DND-41 (cell line): ENCODE data around the gene RGS9.

ENCODE experiments used
- ATAC-seq: fragments of 200-7000 bp; cut with Tn5 transposase; 3 replicates; pipeline ENCODE4 v1.9.1; 2021; ENCODE audit warnings: low read depth; ENCODE audit not compliant: insufficient read depth
- DNase-seq: peaks from one replicate; pipeline ENCODE4 v3.0.0-alpha.2; 2020
- H2AFZ ChIP-seq: 2 replicates; pipeline ENCODE4 v1.6.0; 2012; ENCODE audit warnings: low read depth, low read length
- H3K27ac ChIP-seq: 2 replicates; pipeline ENCODE4 v1.5.1; 2012; ENCODE audit warnings: low read length, inconsistent platforms
- H3K27me3 ChIP-seq: fragments of 200-600 bp; sonication (generic); 2 replicates; pipeline ENCODE4 v1.6.0; 2012; ENCODE audit warnings: low read length, mild to moderate bottlenecking, inconsistent platforms; ENCODE audit not compliant: insufficient read depth, poor library complexity
- H3K36me3 ChIP-seq: 2 replicates; pipeline ENCODE4 v1.5.1; 2012; ENCODE audit warnings: low read length, inconsistent platforms; ENCODE audit not compliant: insufficient read depth
- H3K4me1 ChIP-seq: 2 replicates; pipeline ENCODE4 v1.5.1; 2012; ENCODE audit warnings: mild to moderate bottlenecking, low read length; ENCODE audit not compliant: insufficient read depth
- H3K4me2 ChIP-seq: 2 replicates; pipeline ENCODE4 v1.6.0; 2012; ENCODE audit warnings: mild to moderate bottlenecking, moderate library complexity, low read length, inconsistent platforms; ENCODE audit not compliant: insufficient read depth
- H3K4me3 ChIP-seq, 2 experiments: fragments of 200-600 bp in 1 of 2; shearing (Covaris generic) in 1 of 2; 2 replicates each; pipeline ENCODE4 v1.5.1; 2012 to 2016; ENCODE audit warnings: inconsistent platforms in 2 of 2, low read length in 2 of 2, mild to moderate bottlenecking in 2 of 2, low read depth in 1 of 2, moderate library complexity in 1 of 2
- H3K79me2 ChIP-seq: 2 replicates; pipeline ENCODE4 v1.6.0; 2012; ENCODE audit warnings: low read length, inconsistent platforms; ENCODE audit not compliant: insufficient read depth
- H3K9ac ChIP-seq: 2 replicates; pipeline ENCODE4 v1.6.0; 2012; ENCODE audit warnings: low read depth, mild to moderate bottlenecking, inconsistent platforms, low read length, moderate library complexity
- H3K9me3 ChIP-seq: 2 replicates; pipeline ENCODE4 v1.5.1; 2012; ENCODE audit warnings: low read length, moderate library complexity, mild to moderate bottlenecking, inconsistent platforms; ENCODE audit not compliant: insufficient read depth, severe bottlenecking
- H4K20me1 ChIP-seq: 2 replicates; pipeline ENCODE4 v1.6.0; 2012; ENCODE audit warnings: low read length; ENCODE audit not compliant: insufficient read depth
- CTCF ChIP-seq: IDR thresholded peaks from 2 replicates; pipeline ENCODE4 v1.5.1; 2012; ENCODE audit warnings: borderline replicate concordance, low read length, moderate library complexity, mild to moderate bottlenecking; ENCODE audit not compliant: poor library complexity, severe bottlenecking; ENCODE audit errors: extremely low read depth
- EZH2 ChIP-seq: IDR thresholded peaks from 3 replicates; pipeline ENCODE4 v1.6.1; 2012; ENCODE audit warnings: borderline replicate concordance, low read depth, mild to moderate bottlenecking, moderate library complexity, low read length, inconsistent platforms; ENCODE audit not compliant: severe bottlenecking

The RGS9 gene

GRCh38 chr17:65155622-65156021 lies 18.5 kb downstream of the RGS9 start:
- Histone ChIP-seq H3K27ac (peak overlapping the region; percentile 82), H2AFZ (peak overlapping the region; percentile 9; the same call in 1 of the 2 replicates), H3K79me2 (peaks cover 1% of the 10 kb centered on the region), H3K36me3 (peaks cover 7% of the 10 kb centered on the region; the same call in 1 of the 2 replicates), H3K4me1 (peaks cover 62% of the 10 kb centered on the region), H3K27me3 (no peaks in the 10 kb centered on the region), H3K4me2 (peak overlapping the region; percentile 35), H3K9ac (peak overlapping the region; percentile 37), H3K4me3 (peak overlapping the region in 1 of 2 experiments; percentile 24; a peak in 1 of 4 replicates), H4K20me1 (no peaks in the 10 kb centered on the region), H3K9me3 (no peaks in the 10 kb centered on the region)
- TF ChIP-seq CTCF: no peak
- no peak for TF ChIP-seq EZH2
- DNase-seq: peak; percentile 63
- ATAC-seq: peak; percentile 88

- TF ChIP-seq EZH2: no peak
- TF ChIP-seq CTCF: no peak
- Histone ChIP-seq H3K9ac (peak overlapping the region; percentile 26; the same call in 1 of the 2 replicates), H3K4me3 (no peak overlapping the region), H3K27me3 (no peaks in the 10 kb centered on the region), H3K36me3 (peaks cover 9% of the 10 kb centered on the region; the same call in 1 of the 2 replicates), H3K4me1 (peaks cover 62% of the 10 kb centered on the region), H3K79me2 (no peaks in the 10 kb centered on the region; the same call in 1 of the 2 replicates), H4K20me1 (no peaks in the 10 kb centered on the region), H3K4me2 (no peak overlapping the region), H2AFZ (no peak overlapping the region), H3K9me3 (no peaks in the 10 kb centered on the region), H3K27ac (peak overlapping the region; percentile 82)
- no peak for DNase-seq
- ATAC-seq: no peak
These were observed 19.1 kb downstream of the RGS9 start for GRCh38 chr17:65156185-65156834.

- H3K4me1 ChIP-seq: peaks cover 62% of the 10 kb centered on the region
- DNase-seq (no peak), ATAC-seq (no peak)
- no peak overlapping the region for H3K4me3 ChIP-seq
- H2AFZ ChIP-seq: no peak overlapping the region
- no peak for TF ChIP-seq EZH2
- TF ChIP-seq CTCF: no peak
- no peak overlapping the region for H3K4me2 ChIP-seq
- no peaks in the 10 kb centered on the region for H4K20me1 ChIP-seq
- H3K9ac ChIP-seq: no peak overlapping the region
- H3K27me3 ChIP-seq: no peaks in the 10 kb centered on the region
- H3K27ac ChIP-seq: peak overlapping the region; percentile 82
- peaks cover 9% of the 10 kb centered on the region; the same call in 1 of the 2 replicates for H3K36me3 ChIP-seq
- H3K9me3 ChIP-seq: no peaks in the 10 kb centered on the region
- H3K79me2 ChIP-seq: no peaks in the 10 kb centered on the region; the same call in 1 of the 2 replicates
These were observed 19.8 kb downstream of the RGS9 start for GRCh38 chr17:65156835-65157565.
